Inferior parietal cortex (tissue), 1 donor: ENCODE measurements around the gene LRRC4B.
A peak's percentile ranks its signal among the peaks of the same experiment; 100 is the strongest.
"Not testable (repeated sequence)": the region's sequence is repeated elsewhere in the genome, so short reads cannot be mapped to it uniquely, and the experiment has no call there.

ENCODE experiments used
- DNase-seq: peaks from one replicate; pipeline ENCODE4 v3.0.0-alpha.2; 2016; ENCODE audit errors: extremely low spot score

Gene LRRC4B

GRCh38 chr19:50485284-50485955 is 82.8 kb downstream of the LRRC4B start:
- no peak for DNase-seq

- DNase-seq: no peak
These were observed 85.3 kb downstream of the LRRC4B start for GRCh38 chr19:50482916-50483315.

GRCh38 chr19:50482271-50482855 is 85.9 kb downstream of the LRRC4B start:
- no peak for DNase-seq

- no peak for DNase-seq
These were observed 86.7 kb downstream of the LRRC4B start for GRCh38 chr19:50481351-50482149.

GRCh38 chr19:50480281-50481111 is 87.7 kb downstream of the LRRC4B start:
- DNase-seq: no peak

GRCh38 chr19:50479761-50480251 is 88.4 kb downstream of the LRRC4B start:
- no peak for DNase-seq

- no peak for DNase-seq
These were observed 89.1 kb downstream of the LRRC4B start for GRCh38 chr19:50478901-50479715.

GRCh38 chr19:50477751-50478515 is 90.3 kb downstream of the LRRC4B start:
- DNase-seq: no peak

- no peak for DNase-seq
These were observed 91.4 kb downstream of the LRRC4B start for GRCh38 chr19:50476907-50477238.

GRCh38 chr19:50476224-50476906 is 91.9 kb downstream of the LRRC4B start, which contains the start of the genes EMC10 and GARIN5A:
Gene EMC10 (plus strand): TSS chr19:50476507. CDS start chr19:50476545, 38 bp downstream.
Gene GARIN5A (minus strand): TSS chr19:50476848. CDS start chr19:50476388, 460 bp downstream.
- DNase-seq: peak; percentile 89

GRCh38 chr19:50475736-50476223 is 92.5 kb downstream of the LRRC4B start:
- no peak for DNase-seq

- no peak for DNase-seq
These were observed 93.1 kb downstream of the LRRC4B start for GRCh38 chr19:50475101-50475568.

GRCh38 chr19:50473336-50473735 is 94.9 kb downstream of the LRRC4B start:
- DNase-seq: not testable (repeated sequence)

GRCh38 chr19:50468818-50469217 is 99.4 kb downstream of the LRRC4B start:
- DNase-seq: no peak

GRCh38 chr19:50467566-50467965 is 100.7 kb downstream of the LRRC4B start:
- no peak for DNase-seq
